GM23248 (cell line): Measurements from ENCODE around the gene TCN1. TPM values are rescaled to one million over a fixed set of nuclear protein-coding genes. Genes with fewer than 3 reads are reported as not detected.

Source experiments
- DNase-seq: peaks from one replicate; pipeline ENCODE4 v3.0.0-alpha.2; 2015
- H2AFZ ChIP-seq: fragments of 200-600 bp; sonication (generic); 2 replicates; pipeline ENCODE4 v1.6.1; 2016; ENCODE audit warnings: antibody characterized with exemption
- H3F3A ChIP-seq: fragments of 200-600 bp; sonication (generic); 2 replicates; pipeline ENCODE4 v1.6.1; 2016; ENCODE audit warnings: mild to moderate bottlenecking, antibody characterized with exemption, mixed run types; ENCODE audit not compliant: insufficient read depth
- H3K27ac ChIP-seq: fragments of 200-600 bp; sonication (generic); 2 replicates; pipeline ENCODE4 v1.5.1; 2016; ENCODE audit warnings: mild to moderate bottlenecking
- H3K27me3 ChIP-seq: fragments of 200-600 bp; sonication (generic); replicated peaks from 2 replicates; pipeline ENCODE4 v1.6.1; 2016; ENCODE audit warnings: mild to moderate bottlenecking; ENCODE audit not compliant: insufficient read depth
- H3K36me3 ChIP-seq: fragments of 200-600 bp; sonication (generic); 2 replicates; pipeline ENCODE4 v1.6.1; 2016; ENCODE audit warnings: low read depth, mild to moderate bottlenecking
- H3K4me1 ChIP-seq: fragments of 200-600 bp; sonication (generic); 2 replicates; pipeline ENCODE4 v1.6.1; 2016; ENCODE audit warnings: mild to moderate bottlenecking; ENCODE audit not compliant: insufficient read depth
- H3K4me2 ChIP-seq: fragments of 200-600 bp; sonication (generic); one replicate; pipeline ENCODE4 v1.6.1; 2016; ENCODE audit warnings: mild to moderate bottlenecking; ENCODE audit not compliant: unreplicated experiment
- H3K4me3 ChIP-seq: fragments of 200-600 bp; sonication (generic); 2 replicates; pipeline ENCODE4 v1.5.1; 2016; ENCODE audit warnings: mild to moderate bottlenecking
- H3K79me2 ChIP-seq: fragments of 200-600 bp; sonication (generic); 2 replicates; pipeline ENCODE4 v1.6.1; 2016; ENCODE audit warnings: mild to moderate bottlenecking; ENCODE audit not compliant: insufficient read depth
- H3K9ac ChIP-seq: fragments of 200-600 bp; sonication (generic); 2 replicates; pipeline ENCODE4 v1.6.1; 2016; ENCODE audit warnings: mild to moderate bottlenecking
- H3K9me2 ChIP-seq: fragments of 200-600 bp; sonication (generic); 2 replicates; pipeline ENCODE4 v1.6.1; 2016; ENCODE audit warnings: mixed run types, mild to moderate bottlenecking, moderate library complexity; ENCODE audit not compliant: insufficient read depth
- H3K9me3 ChIP-seq: fragments of 200-600 bp; sonication (generic); one replicate; pipeline ENCODE4 v1.6.1; 2017; ENCODE audit warnings: low read depth
- H4K20me1 ChIP-seq: fragments of 200-600 bp; sonication (generic); 2 replicates; pipeline ENCODE4 v1.6.0; 2016; ENCODE audit not compliant: insufficient read depth
- EZH2 ChIP-seq: fragments of 200-600 bp; sonication (generic); IDR thresholded peaks from 2 replicates; pipeline ENCODE4 v1.6.1; 2018; ENCODE audit warnings: antibody characterized with exemption, mild to moderate bottlenecking; ENCODE audit not compliant: insufficient read depth, poor library complexity, severe bottlenecking
- EZH2phosphoT487 ChIP-seq: fragments of 200-600 bp; sonication (generic); IDR thresholded peaks from 2 replicates; pipeline ENCODE4 v1.6.1; 2018; ENCODE audit warnings: antibody characterized with exemption, moderate library complexity, mild to moderate bottlenecking, low read depth; ENCODE audit not compliant: insufficient read depth
- WGBS, 2 experiments: methylation state at CpG; one replicate each; pipeline ENCODE4 v1.1.6; 2015 to 2017; ENCODE audit warnings: low lambda C conversion rate in 2 of 2, low coverage in 1 of 2; ENCODE audit errors: missing lambda C conversion rate in 2 of 2; 5-methylcytosine and 5-hydroxymethylcytosine counted together
- in situ Hi-C: fragments of 300-500 bp; cut with MboI; formaldehyde crosslinking; loops from 2 replicates; pipeline ENCODE4 v1.15.0; 2020
- polyA plus RNA-seq: library from polyadenylated mRNA; unstranded; fragments of >200 nt; fragmentation: Nextera tagmentation; extraction: Ambion mirVana; gene quantifications from 2 replicates; pipeline ENCODE4 v1.2.1, GENCODE V29; 2016
- total RNA-seq: library from RNA; depleted of rRNA; stranded (reverse); fragments of >200 nt; shearing (Covaris generic); gene quantifications from 2 replicates; pipeline ENCODE4 v1.2.3, GENCODE V29; 2014

TCN1 gene
- total and polyA plus RNA-seq, 2 experiments from 2014 or later: not detected

- Histone ChIP-seq H3K36me3 (peaks cover 5% of the 10 kb centered on the region; the same call in 1 of the 2 replicates), H3K4me1 (0 out of 2 replicates have a peak, but pooled peaks cover 5% of the 10 kb centered on the region), H3F3A (no peaks in the 10 kb centered on the region), H3K9me2 (0 out of 2 replicates have a peak, but pooled peaks cover 3% of the 10 kb centered on the region), H2AFZ (no peak overlapping the region), H3K27me3 (no peaks in the 10 kb centered on the region), H3K4me2 (no peak overlapping the region), H3K4me3 (no peak overlapping the region), H3K79me2 (peaks cover 22% of the 10 kb centered on the region), H3K9me3 (no peaks in the 10 kb centered on the region), H3K9ac (no peak overlapping the region), H4K20me1 (no peaks in the 10 kb centered on the region), H3K27ac (no peak overlapping the region)
- no peak for DNase-seq
- TF ChIP-seq EZH2 (no peak), EZH2phosphoT487 (no peak)
- WGBS, 2 experiments: 95% methylated on average over 1 of the region's 1 CpG
- in situ Hi-C loops: no loop called here
Measured at GRCh38 chr11:59813364-59813763, 52.9 kb downstream of the TCN1 start.

- 0 out of 2 replicates have a peak, but pooled peaks cover 5% of the 10 kb centered on the region for H3K4me1 ChIP-seq
- no peaks in the 10 kb centered on the region for H4K20me1 ChIP-seq
- H3K4me3 ChIP-seq: no peak overlapping the region
- H3K9me3 ChIP-seq: no peaks in the 10 kb centered on the region
- H3K9me2 ChIP-seq: 0 out of 2 replicates have a peak, but pooled peaks cover 3% of the 10 kb centered on the region
- peaks cover 28% of the 10 kb centered on the region for H3K79me2 ChIP-seq
- no peak overlapping the region for H3K4me2 ChIP-seq
- no peaks in the 10 kb centered on the region for H3F3A ChIP-seq
- no peak overlapping the region for H3K27ac ChIP-seq
- WGBS, 2 experiments: 93% methylated on average over 2 of the region's 2 CpGs
- peaks cover 15% of the 10 kb centered on the region for H3K36me3 ChIP-seq
- no peaks in the 10 kb centered on the region for H3K27me3 ChIP-seq
- H3K9ac ChIP-seq: no peak overlapping the region
- no peak for DNase-seq
- in situ Hi-C loops: no loop called here
- H2AFZ ChIP-seq: no peak overlapping the region
- TF ChIP-seq EZH2phosphoT487 (no peak), EZH2 (no peak)
Measured at GRCh38 chr11:59812220-59812619, 54.1 kb downstream of the TCN1 start.

DNA sequence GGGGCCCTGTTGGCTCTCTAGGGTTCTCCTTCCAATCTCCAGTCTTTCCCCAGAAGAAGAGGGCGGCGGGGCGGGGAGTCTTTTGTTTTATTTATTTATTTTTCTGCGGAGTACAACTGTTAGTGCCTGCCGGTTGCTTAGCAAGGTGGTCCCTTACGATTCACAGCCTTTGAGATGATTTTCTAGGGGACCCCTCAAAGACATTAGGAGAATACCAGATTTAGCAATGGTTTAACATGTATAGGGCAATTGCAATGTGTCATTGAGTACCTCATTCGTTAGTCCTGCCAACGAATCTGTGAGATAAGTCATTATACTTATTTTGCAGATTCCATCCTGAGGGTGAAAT, 55.4 kb downstream of the TCN1 start:
- Histone ChIP-seq H3K9ac (peak overlapping the region; percentile 90), H2AFZ (peak overlapping the region; percentile 99), H3K9me2 (0 out of 2 replicates have a peak, but pooled peaks cover 3% of the 10 kb centered on the region), H3K27ac (peak overlapping the region; percentile 50), H3K4me1 (0 out of 2 replicates have a peak, but pooled peaks cover 5% of the 10 kb centered on the region), H3K36me3 (peaks cover 24% of the 10 kb centered on the region), H3K27me3 (no peaks in the 10 kb centered on the region), H4K20me1 (no peaks in the 10 kb centered on the region), H3K9me3 (no peaks in the 10 kb centered on the region), H3K4me3 (peak overlapping the region; percentile 95), H3K79me2 (peaks cover 28% of the 10 kb centered on the region), H3K4me2 (peak overlapping the region; percentile 92), H3F3A (no peaks in the 10 kb centered on the region)
- no peak for DNase-seq
- in situ Hi-C loops: no loop called here
- TF ChIP-seq EZH2phosphoT487 (no peak), EZH2 (no peak)
- WGBS, 2 experiments: 12 to 14% methylated on average over 8 of the region's 8 CpGs

DNA sequence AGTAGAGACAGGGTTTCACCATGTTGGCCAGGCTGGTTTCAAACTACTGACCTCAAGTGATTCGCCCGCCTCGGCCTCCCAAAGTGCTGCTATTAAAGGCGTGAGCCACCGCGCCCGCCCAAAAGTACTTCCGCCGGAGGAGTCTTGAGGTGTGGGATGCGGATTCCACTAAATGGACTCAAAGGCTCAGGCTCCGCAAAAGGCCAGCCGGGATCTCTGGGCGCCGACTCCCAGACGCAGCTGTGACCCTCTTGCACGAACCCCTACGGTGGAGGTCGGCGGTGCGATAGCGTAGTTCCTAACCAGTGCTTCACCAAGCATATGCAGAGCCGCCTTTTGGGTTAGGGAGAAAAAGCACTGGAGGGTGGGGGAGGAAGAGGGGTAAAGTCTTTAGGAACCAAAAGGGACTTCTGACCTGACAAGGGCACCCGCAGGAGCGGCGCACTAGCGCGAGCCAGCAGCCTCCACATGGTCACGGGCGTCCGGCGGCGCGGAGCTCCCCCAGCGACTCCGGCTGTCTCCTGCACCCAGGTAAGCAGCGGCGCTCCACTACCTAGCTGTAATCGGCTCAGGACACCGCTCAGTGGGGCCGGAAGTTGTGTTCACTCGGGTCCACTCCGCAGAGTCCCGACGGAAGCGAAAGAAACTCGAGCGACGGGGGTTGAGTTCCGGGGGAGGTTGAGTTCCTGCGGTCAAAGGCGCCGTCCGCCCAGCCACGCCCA, 55.9 kb downstream of the TCN1 start, which contains the start of gene MRPL16:
Gene MRPL16, minus strand, starts transcription at position 590 of the 722 bp plus-strand sequence. Its CDS starts 120 bp downstream, at position 470.
- peak within 1 kb of the TSS; percentile 95 for H3K4me3 ChIP-seq
- peak within 1 kb of the TSS; percentile 92 for H3K4me2 ChIP-seq
- no peak for TF ChIP-seq EZH2
- DNase-seq: peak; percentile 92
- peak within 1 kb of the TSS; percentile 55 for H3K27ac ChIP-seq
- peaks cover 24% of the 10 kb centered on the region for H3K36me3 ChIP-seq
- no peaks in the 10 kb centered on the region for H3F3A ChIP-seq
- in situ Hi-C loops: no loop called here
- H2AFZ ChIP-seq: peak within 1 kb of the TSS; percentile 99
- H4K20me1 ChIP-seq: no peaks in the 10 kb centered on the region
- no peaks in the 10 kb centered on the region for H3K9me3 ChIP-seq
- 1% methylated on average over 54 of the region's 54 CpGs for WGBS, 2 experiments
- no peaks in the 10 kb centered on the region for H3K27me3 ChIP-seq
- H3K9me2 ChIP-seq: 0 out of 2 replicates have a peak, but pooled peaks cover 3% of the 10 kb centered on the region
- peak within 1 kb of the TSS; percentile 90 for H3K9ac ChIP-seq
- H3K79me2 ChIP-seq: peaks cover 28% of the 10 kb centered on the region
- 0 out of 2 replicates have a peak, but pooled peaks cover 5% of the 10 kb centered on the region for H3K4me1 ChIP-seq
